ENCODE results near the gene SRPRB.

GRCh38 chr3:133769536-133769935, 36.1 kb upstream of the SRPRB start:
- TF ChIP-seq RAD21 (IDR thresholded peaks at IDR 0.05; ENCODE audit: low read length) = no peak
- no peak for TF ChIP-seq TEAD4 (IDR thresholded peaks at IDR 0.05; ENCODE audit: borderline replicate concordance, insufficient read depth)
- TF ChIP-seq NFIC (IDR thresholded peaks at IDR 0.05; ENCODE audit: borderline replicate concordance) = no peak
- no peak for TF ChIP-seq FOSL2 (IDR thresholded peaks at IDR 0.05; ENCODE audit: borderline replicate concordance, low read depth)
- TF ChIP-seq RFX5 (IDR thresholded peaks at IDR 0.05; ENCODE audit: low read length) = no peak
- no peak for TF ChIP-seq ELF1 (IDR thresholded peaks at IDR 0.05)

Data from SK-N-SH (cell line).